ENCODE data around the gene ANKRD29. TPM values are rescaled to one million over a fixed set of nuclear protein-coding genes. Genes with fewer than 3 reads are reported as not detected.

Gene ANKRD29
- total RNA-seq, 1 experiment from 2014 or later: 8.2 TPM

DNA sequence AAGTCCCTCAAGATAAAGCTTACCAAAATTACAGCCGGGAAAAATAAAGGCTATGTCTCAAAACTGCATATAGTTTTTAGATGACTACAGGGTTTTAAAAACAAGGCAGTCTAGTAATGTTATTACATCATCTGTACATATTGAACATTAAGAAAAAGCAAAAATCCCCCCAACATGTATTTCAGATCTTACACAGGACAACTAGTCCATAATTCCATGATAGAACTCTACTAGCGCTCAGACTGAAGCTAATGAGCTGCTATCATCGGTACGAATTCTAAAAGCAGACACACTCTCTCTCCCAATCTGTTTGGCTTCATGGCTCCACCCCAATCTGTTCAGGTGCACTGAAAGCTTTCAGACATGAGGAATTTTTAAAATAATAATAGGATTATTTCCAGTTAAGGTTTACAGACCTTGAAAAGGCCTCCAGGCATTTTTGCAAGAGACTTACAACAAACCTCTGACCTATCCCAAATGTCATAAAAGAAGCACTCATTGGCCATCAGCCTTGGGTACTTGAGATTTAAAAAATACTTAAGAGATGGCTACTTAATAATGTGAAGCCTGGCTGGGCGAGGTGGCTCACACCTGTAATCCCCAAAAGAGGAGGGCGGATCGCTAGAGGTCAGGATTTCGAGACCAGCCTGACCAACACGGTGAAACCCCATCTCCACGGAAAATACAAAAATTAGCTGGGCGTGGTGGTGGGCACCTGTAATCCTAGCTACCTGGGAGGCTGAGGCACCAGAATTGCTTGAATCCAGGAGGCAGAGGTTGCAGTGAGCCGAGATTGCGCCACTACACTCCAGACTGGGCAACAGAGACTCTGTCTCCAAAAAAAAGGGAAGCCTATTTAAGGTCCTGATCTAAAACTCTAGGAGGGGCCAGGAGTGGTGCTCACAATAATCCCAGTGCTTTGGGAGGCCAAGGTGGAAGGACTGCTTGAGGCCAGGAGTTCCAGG is 78.4 kb downstream of the ANKRD29 start:
- TF ChIP-seq, protein P1, sequence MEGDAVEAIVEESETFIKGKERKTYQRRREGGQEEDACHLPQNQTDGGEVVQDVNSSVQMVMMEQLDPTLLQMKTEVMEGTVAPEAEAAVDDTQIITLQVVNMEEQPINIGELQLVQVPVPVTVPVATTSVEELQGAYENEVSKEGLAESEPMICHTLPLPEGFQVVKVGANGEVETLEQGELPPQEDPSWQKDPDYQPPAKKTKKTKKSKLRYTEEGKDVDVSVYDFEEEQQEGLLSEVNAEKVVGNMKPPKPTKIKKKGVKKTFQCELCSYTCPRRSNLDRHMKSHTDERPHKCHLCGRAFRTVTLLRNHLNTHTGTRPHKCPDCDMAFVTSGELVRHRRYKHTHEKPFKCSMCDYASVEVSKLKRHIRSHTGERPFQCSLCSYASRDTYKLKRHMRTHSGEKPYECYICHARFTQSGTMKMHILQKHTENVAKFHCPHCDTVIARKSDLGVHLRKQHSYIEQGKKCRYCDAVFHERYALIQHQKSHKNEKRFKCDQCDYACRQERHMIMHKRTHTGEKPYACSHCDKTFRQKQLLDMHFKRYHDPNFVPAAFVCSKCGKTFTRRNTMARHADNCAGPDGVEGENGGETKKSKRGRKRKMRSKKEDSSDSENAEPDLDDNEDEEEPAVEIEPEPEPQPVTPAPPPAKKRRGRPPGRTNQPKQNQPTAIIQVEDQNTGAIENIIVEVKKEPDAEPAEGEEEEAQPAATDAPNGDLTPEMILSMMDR (IDR thresholded peaks at IDR 0.05; ENCODE audit: insufficient read depth in 1 of 2, low read depth in 1 of 2, low read length in 1 of 2, severe bottlenecking in 1 of 2, unreplicated experiment in 1 of 2): no peak
- POLR2A ChIA-PET: no interaction called here
- intact Hi-C loops (cut with micrococcal nuclease; ENCODE audit: unreplicated experiment): no loop called here
- Histone ChIP-seq H3K4me1 (no peaks in the 10 kb centered on the region), H3K4me3 (ENCODE audit: low read depth, low read length) (no peak overlapping the region), H3K9me3 (no peaks in the 10 kb centered on the region), H3K36me3 (ENCODE audit: control insufficient read depth, insufficient read depth, low read length) (no peaks in the 10 kb centered on the region), H3K27me3 (replicated peaks; ENCODE audit: control insufficient read depth, insufficient read depth, low read length) (no peaks in the 10 kb centered on the region)
- H3K4me3 Mint-ChIP-seq (ENCODE audit: unreplicated experiment): peak overlapping the region; percentile 78
- no peak overlapping the region for H3K27ac Mint-ChIP-seq (ENCODE audit: unreplicated experiment)
- no peaks in the 10 kb centered on the region for H3K9me3 Mint-ChIP-seq (ENCODE audit: unreplicated experiment)
- BruUV-seq (replicated peaks): no TSS peak
- H3K27me3 Mint-ChIP-seq (ENCODE audit: insufficient read depth, unreplicated experiment): no peaks in the 10 kb centered on the region
- DNase-seq: no peak
- no peaks in the 10 kb centered on the region for H3K4me1 Mint-ChIP-seq (ENCODE audit: low read depth, unreplicated experiment)
- peaks cover 7% of the 10 kb centered on the region for H3K36me3 Mint-ChIP-seq (ENCODE audit: insufficient read depth, unreplicated experiment)
- CTCF ChIA-PET: no interaction called here

DNA sequence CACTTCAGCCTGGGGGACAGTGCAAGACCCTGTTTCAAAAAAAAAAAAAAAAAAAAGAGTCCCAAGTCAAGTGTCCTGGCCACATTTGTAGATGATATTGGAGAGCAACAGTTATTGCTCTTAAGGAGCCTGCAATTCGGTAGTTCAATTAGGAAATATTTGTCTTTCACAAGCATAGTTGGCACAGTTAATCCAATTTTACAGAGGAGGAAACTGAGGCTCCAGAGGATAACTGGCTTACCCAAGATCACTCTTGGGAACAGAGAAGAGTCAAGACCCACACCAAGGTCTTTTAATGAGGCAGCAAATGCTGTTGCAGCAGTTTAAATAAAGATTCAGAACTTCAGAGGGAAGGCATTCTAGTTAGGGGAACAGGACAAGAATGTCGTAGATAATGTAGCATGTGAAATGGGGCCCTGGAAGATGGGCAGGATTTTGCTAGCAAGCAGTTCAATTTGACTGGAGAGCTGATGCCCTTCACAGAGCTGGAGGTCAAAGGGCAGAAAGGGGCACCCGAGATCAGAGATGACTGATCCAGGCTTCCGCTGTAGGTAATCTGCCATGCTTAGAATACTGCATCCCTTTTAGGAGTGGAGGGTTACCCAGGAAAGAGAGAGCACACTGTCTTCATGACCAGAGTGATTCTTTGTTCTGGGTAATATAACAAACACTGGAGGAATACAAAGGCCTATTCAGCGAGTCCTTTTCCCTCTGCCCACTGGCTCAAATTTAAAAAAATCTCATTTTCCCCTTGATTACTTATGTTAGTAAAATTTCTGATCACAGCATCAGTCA is 79.4 kb downstream of the ANKRD29 start:
- no peak overlapping the region for H3K27ac Mint-ChIP-seq (ENCODE audit: unreplicated experiment)
- H3K4me3 ChIP-seq (ENCODE audit: low read depth, low read length): no peak overlapping the region

More for the DNA sequence above, 79.4 kb downstream of the ANKRD29 start:
- no peak for DNase-seq
- Mint-ChIP-seq H3K9me3 (ENCODE audit: unreplicated experiment) (no peaks in the 10 kb centered on the region), H3K4me1 (ENCODE audit: low read depth, unreplicated experiment) (no peaks in the 10 kb centered on the region), H3K36me3 (ENCODE audit: insufficient read depth, unreplicated experiment) (peaks cover 15% of the 10 kb centered on the region), H3K27me3 (ENCODE audit: insufficient read depth, unreplicated experiment) (no peaks in the 10 kb centered on the region), H3K4me3 (ENCODE audit: unreplicated experiment) (no peak overlapping the region)
- H3K36me3 ChIP-seq (ENCODE audit: control insufficient read depth, insufficient read depth, low read length): no peaks in the 10 kb centered on the region
- no peaks in the 10 kb centered on the region for H3K27me3 ChIP-seq (replicated peaks; ENCODE audit: control insufficient read depth, insufficient read depth, low read length)
- H3K4me1 ChIP-seq: no peaks in the 10 kb centered on the region
- intact Hi-C loops (cut with micrococcal nuclease; ENCODE audit: unreplicated experiment): no loop called here
- POLR2A ChIA-PET: no interaction called here
- BruUV-seq (replicated peaks): no TSS peak
- CTCF ChIA-PET: no interaction called here
- TF ChIP-seq, protein P1 (IDR thresholded peaks at IDR 0.05; ENCODE audit: insufficient read depth in 1 of 2, low read depth in 1 of 2, low read length in 1 of 2, severe bottlenecking in 1 of 2, unreplicated experiment in 1 of 2): no peak
- no peaks in the 10 kb centered on the region for H3K9me3 ChIP-seq

All from Caco-2 (cell line).